WTC11 (cell line): ENCODE data around the gene CFAP68. TPM values are rescaled to one million over a fixed set of nuclear protein-coding genes. Genes with fewer than 3 reads are reported as not detected.

Experiments used
- ATAC-seq: fragments of 200-7000 bp; cut with Tn5 transposase; 2 replicates; pipeline ENCODE4 v1.10.0; 2021; ENCODE audit warnings: mild to moderate bottlenecking, moderate library complexity
- CTCF ChIA-PET: fragments of 300-600 bp; sonication (Branson Sonifier 250); formaldehyde crosslinking; loops from one replicate; lab custom pipeline; 2021; ENCODE audit warnings: antibody characterized with exemption; lab: Charles Lee
- POLR2A ChIA-PET: fragments of 350-600 bp; sonication (Branson Sonifier 250); formaldehyde crosslinking; loops from one replicate; lab custom pipeline; 2021; ENCODE audit warnings: antibody characterized with exemption; lab: Charles Lee
- DNase-seq: peaks from one replicate; pipeline ENCODE4 v3.0.0; 2021; ENCODE audit warnings: low spot score
- H3K27ac Mint-ChIP-seq: 2 replicates; pipeline ENCODE4 v1.8.0; 2021; ENCODE audit warnings: mixed read lengths
- H3K27me3 Mint-ChIP-seq: 2 replicates; pipeline ENCODE4 v1.8.0; 2021; ENCODE audit warnings: low read depth, mild to moderate bottlenecking, moderate library complexity, mixed read lengths
- H3K36me3 Mint-ChIP-seq: 2 replicates; pipeline ENCODE4 v1.8.0; 2021; ENCODE audit warnings: mixed read lengths
- H3K4me1 Mint-ChIP-seq: 2 replicates; pipeline ENCODE4 v1.8.0; 2022; ENCODE audit warnings: mixed read lengths
- H3K4me3 Mint-ChIP-seq: 2 replicates; pipeline ENCODE4 v1.8.0; 2021; ENCODE audit warnings: mild to moderate bottlenecking, moderate library complexity, mixed read lengths
- H3K9me3 Mint-ChIP-seq: 2 replicates; pipeline ENCODE4 v1.8.0; 2021; ENCODE audit warnings: mixed read lengths
- ARID4B ChIP-seq: sonication (generic); formaldehyde crosslinking; IDR thresholded peaks from 2 replicates; pipeline ENCODE4 v1.8.0; 2023; ENCODE audit warnings: missing genetic modification reagents, mild to moderate bottlenecking, borderline replicate concordance
- ATF2 ChIP-seq: sonication (generic); formaldehyde crosslinking; IDR thresholded peaks from 2 replicates; pipeline ENCODE4 v1.8.1; 2022; ENCODE audit warnings: low read depth, missing genetic modification reagents, borderline replicate concordance
- CREM ChIP-seq: sonication (generic); formaldehyde crosslinking; IDR thresholded peaks from 2 replicates; pipeline ENCODE4 v1.8.1; 2022; ENCODE audit warnings: mild to moderate bottlenecking, missing genetic modification reagents, moderate library complexity
- E2F1 ChIP-seq: sonication (generic); formaldehyde crosslinking; IDR thresholded peaks from 2 replicates; pipeline ENCODE4 v1.8.0; 2022; ENCODE audit warnings: mild to moderate bottlenecking, missing genetic modification reagents
- HMGA2 ChIP-seq: fragments of 250-450 bp; sonication (Bioruptor Pico); IDR thresholded peaks from 2 replicates; pipeline ENCODE4 v1.4.0; 2021; ENCODE audit warnings: mild to moderate bottlenecking, moderate library complexity
- IRF1 ChIP-seq: sonication (generic); formaldehyde crosslinking; IDR thresholded peaks from 2 replicates; pipeline ENCODE4 v1.8.0; 2023; ENCODE audit warnings: missing genetic modification reagents
- NFE2L1 ChIP-seq: sonication (generic); formaldehyde crosslinking; IDR thresholded peaks from 2 replicates; pipeline ENCODE4 v1.8.1; 2023; ENCODE audit warnings: missing genetic modification reagents
- NR1H2 ChIP-seq: sonication (generic); formaldehyde crosslinking; IDR thresholded peaks from 2 replicates; pipeline ENCODE4 v1.9.0; 2021; ENCODE audit warnings: mild to moderate bottlenecking, moderate library complexity, missing genetic modification reagents
- NR3C1 ChIP-seq: sonication (generic); formaldehyde crosslinking; conservative IDR thresholded peaks from 2 replicates; pipeline ENCODE4 v1.8.1; 2023; ENCODE audit warnings: low read depth, mild to moderate bottlenecking, missing genetic modification reagents
- PRDM15 ChIP-seq: sonication (generic); formaldehyde crosslinking; IDR thresholded peaks from 2 replicates; pipeline ENCODE4 v1.8.0; 2022; ENCODE audit warnings: missing genetic modification reagents
- PRRX2 ChIP-seq: fragments of 250-450 bp; sonication (Bioruptor Pico); IDR thresholded peaks from 2 replicates; pipeline ENCODE4 v1.8.0; 2021; ENCODE audit warnings: mild to moderate bottlenecking
- STAT6 ChIP-seq: sonication (generic); formaldehyde crosslinking; conservative IDR thresholded peaks from 2 replicates; pipeline ENCODE4 v1.8.1; 2023; ENCODE audit warnings: mild to moderate bottlenecking, low read depth, missing genetic modification reagents, moderate library complexity
- ZBTB21 ChIP-seq: sonication (generic); formaldehyde crosslinking; IDR thresholded peaks from 2 replicates; pipeline ENCODE4 v1.8.1; 2023; ENCODE audit warnings: mild to moderate bottlenecking, missing genetic modification reagents, borderline replicate concordance
- ZNF396 ChIP-seq: fragments of 250-450 bp; sonication (Bioruptor Pico); IDR thresholded peaks from 2 replicates; pipeline ENCODE4 v1.8.0; 2021; ENCODE audit warnings: mild to moderate bottlenecking, moderate library complexity, borderline replicate concordance
- ZNF425 ChIP-seq: fragments of 250-450 bp; sonication (Bioruptor Pico); conservative IDR thresholded peaks from 2 replicates; pipeline ENCODE4 v1.9.0; 2021; ENCODE audit warnings: mild to moderate bottlenecking
- ZNF671 ChIP-seq: fragments of 250-450 bp; sonication (Bioruptor Pico); IDR thresholded peaks from 2 replicates; pipeline ENCODE4 v1.8.0; 2021; ENCODE audit warnings: mild to moderate bottlenecking
- total RNA-seq: library from RNA; stranded (reverse); gene quantifications from 3 replicates; pipeline ENCODE4 v1.2.3, GENCODE V29; 2021

Gene CFAP68
- total RNA-seq, 1 experiment from 2014 or later, result 18.7 TPM

- ChIA-PET CTCF (interaction anchor here (1.0 kb wide), 1 partner anchor 58 kb away, joined by 4 read pairs; no protein-coding TSS in a partner anchor), POLR2A (no interaction called here)
- TF ChIP-seq NR3C1 (CRISPR knock-in tag) (no peak), ZNF425 (no peak), NFE2L1 (CRISPR knock-in tag) (no peak), E2F1 (CRISPR knock-in tag) (no peak), ZNF671 (CRISPR knock-in tag) (no peak), ARID4B (CRISPR knock-in tag) (no peak), PRDM15 (CRISPR knock-in tag) (no peak), ZNF396 (CRISPR knock-in tag) (no peak), ZBTB21 (CRISPR knock-in tag) (no peak), PRRX2 (no peak), NR1H2 (CRISPR knock-in tag) (no peak)
- H3K4me3 Mint-ChIP-seq, result no peak overlapping the region
- no peaks in the 10 kb centered on the region; the same call in 1 of the 2 replicates for H3K36me3 Mint-ChIP-seq
- H3K9me3 Mint-ChIP-seq, result no peaks in the 10 kb centered on the region
- peak overlapping the region; percentile 7; the same call in 1 of the 2 replicates for H3K27ac Mint-ChIP-seq
- H3K27me3 Mint-ChIP-seq, result no peaks in the 10 kb centered on the region
- DNase-seq (no peak), ATAC-seq (no peak)
- H3K4me1 Mint-ChIP-seq, result peaks cover 35% of the 10 kb centered on the region
Observed at GRCh38 chr11:111923951-111924350, 44.6 kb downstream of the CFAP68 start.

- Mint-ChIP-seq H3K9me3 (no peaks in the 10 kb centered on the region), H3K4me3 (peak overlapping the region; percentile 69), H3K4me1 (peaks cover 28% of the 10 kb centered on the region), H3K27me3 (no peaks in the 10 kb centered on the region), H3K36me3 (no peaks in the 10 kb centered on the region), H3K27ac (peak overlapping the region; percentile 62)
- ATAC-seq (no peak), DNase-seq (no peak)
- POLR2A ChIA-PET, result interaction anchor here (1.3 to 2.6 kb wide), 6 partner anchors 8 to 160 kb away, joined by 6 to 21 read pairs (median 14); partner anchors contain the start of genes ALG9, C11orf52, CRYAB and DIXDC1
- CTCF ChIA-PET, result interaction anchor here (1.2 to 2.9 kb wide), 11 partner anchors 10 to 84 kb away, joined by 3 to 67 read pairs (median 10); partner anchors contain the start of genes ALG9, CRYAB and DIXDC1
- TF ChIP-seq ZNF396 (CRISPR knock-in tag) (no peak), STAT6 (CRISPR knock-in tag) (no peak), ATF2 (CRISPR knock-in tag) (no peak), CREM (CRISPR knock-in tag) (no peak), IRF1 (CRISPR knock-in tag) (no peak), HMGA2 (no peak)
Observed at GRCh38 chr11:111925953-111926352, 46.6 kb downstream of the CFAP68 start.
